Measurements from ENCODE around the gene EYS.

DNA sequence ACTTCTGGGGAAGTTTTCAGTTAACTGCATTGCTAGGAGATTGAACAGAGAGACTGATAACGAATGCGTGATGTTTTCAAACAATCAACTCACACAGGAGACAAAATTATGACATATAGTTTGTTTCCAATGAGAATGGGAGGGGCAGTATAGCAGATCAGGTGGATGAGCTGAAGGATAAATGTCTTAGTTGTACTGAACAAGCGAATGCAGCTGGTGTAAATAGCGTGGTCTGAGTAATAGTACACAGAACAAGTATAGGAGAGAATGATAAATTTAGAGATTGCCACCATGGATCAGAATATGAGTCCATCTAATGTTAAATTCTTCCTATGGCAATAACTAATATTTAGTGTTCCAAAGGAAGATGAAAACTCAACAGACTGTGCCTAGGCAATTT, 858.6 kb downstream of the EYS start:
- TF ChIP-seq, protein P1, sequence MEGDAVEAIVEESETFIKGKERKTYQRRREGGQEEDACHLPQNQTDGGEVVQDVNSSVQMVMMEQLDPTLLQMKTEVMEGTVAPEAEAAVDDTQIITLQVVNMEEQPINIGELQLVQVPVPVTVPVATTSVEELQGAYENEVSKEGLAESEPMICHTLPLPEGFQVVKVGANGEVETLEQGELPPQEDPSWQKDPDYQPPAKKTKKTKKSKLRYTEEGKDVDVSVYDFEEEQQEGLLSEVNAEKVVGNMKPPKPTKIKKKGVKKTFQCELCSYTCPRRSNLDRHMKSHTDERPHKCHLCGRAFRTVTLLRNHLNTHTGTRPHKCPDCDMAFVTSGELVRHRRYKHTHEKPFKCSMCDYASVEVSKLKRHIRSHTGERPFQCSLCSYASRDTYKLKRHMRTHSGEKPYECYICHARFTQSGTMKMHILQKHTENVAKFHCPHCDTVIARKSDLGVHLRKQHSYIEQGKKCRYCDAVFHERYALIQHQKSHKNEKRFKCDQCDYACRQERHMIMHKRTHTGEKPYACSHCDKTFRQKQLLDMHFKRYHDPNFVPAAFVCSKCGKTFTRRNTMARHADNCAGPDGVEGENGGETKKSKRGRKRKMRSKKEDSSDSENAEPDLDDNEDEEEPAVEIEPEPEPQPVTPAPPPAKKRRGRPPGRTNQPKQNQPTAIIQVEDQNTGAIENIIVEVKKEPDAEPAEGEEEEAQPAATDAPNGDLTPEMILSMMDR (IDR thresholded peaks at IDR 0.05) = no peak
- TF ChIP-seq POLR2AphosphoS5 (IDR thresholded peaks at IDR 0.05) = no peak
